ENCODE measurements around the gene ASPSCR1.

The ASPSCR1 gene

DNA sequence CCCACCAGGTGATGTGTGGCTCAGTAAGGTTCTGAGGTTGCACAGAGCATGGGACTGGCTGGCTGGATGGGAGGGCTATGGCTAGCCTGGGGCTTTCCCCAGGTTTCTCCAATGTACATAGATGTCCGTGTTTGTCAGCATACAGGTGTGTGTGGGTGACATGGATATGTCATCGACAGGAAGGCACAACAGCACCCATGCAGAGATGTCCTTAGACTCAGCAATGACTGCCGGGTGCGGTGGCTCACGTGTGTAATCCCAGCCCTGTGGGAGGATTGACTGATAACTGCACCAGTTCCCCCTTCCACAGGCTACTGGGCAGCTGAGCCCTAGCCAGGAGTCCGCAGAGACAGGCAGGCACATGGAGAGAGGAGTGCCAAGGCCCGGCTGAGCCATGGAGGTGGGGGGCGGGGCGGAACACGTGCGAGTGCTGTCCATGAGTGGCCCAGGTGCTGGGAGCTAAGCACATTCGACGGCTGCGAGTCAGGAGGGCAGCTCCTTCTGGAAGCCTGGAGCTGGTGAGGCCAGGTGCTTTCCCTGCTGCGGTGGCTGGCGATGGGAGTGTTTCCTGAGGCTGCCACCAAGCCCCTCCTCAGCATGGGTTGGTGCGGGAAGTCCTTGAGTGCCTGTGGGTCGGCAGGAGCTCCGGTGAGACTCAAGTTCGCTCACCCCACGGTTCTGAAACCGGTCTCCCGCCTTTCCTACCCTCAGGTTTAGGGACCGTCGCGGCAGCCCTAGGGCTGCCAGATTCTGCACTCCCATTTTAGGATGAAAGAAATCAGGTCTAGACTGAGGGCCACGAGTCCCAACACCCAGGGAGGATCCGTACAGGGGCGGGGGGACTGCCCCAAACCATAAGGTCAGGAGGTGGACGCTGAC, 858 bp upstream of the ASPSCR1 start:
- Histone ChIP-seq H2AFZ (ENCODE audit: low read depth, low read length) (peak overlapping the region; percentile 65), H2BK120ac (ENCODE audit: low read depth, low read length) (peak overlapping the region; percentile 54), H3K9ac (ENCODE audit: low read length) (peak overlapping the region; percentile 94), H3K4me1 (ENCODE audit: control insufficient read depth, insufficient read depth, low read depth, low read length) (peaks cover 16% of the 10 kb centered on the region), H4K8ac (ENCODE audit: low read length) (peak overlapping the region; percentile 95), H3K18ac (ENCODE audit: low read depth in 1 of 2, low read length in 2 of 2) (peak overlapping the region; percentile 85 to 95), H3K4me3 (ENCODE audit: insufficient read depth in 1 of 2, low read depth in 1 of 2, low read length in 2 of 2) (peak overlapping the region; percentile 86 to 89), H3K79me1 (replicated peaks; ENCODE audit: low read length, poor library complexity, severe bottlenecking) (peaks cover 25% of the 10 kb centered on the region), H3K4ac (ENCODE audit: low read depth in 1 of 2, low read length in 2 of 2) (peak overlapping the region; percentile 29 to 88), H2BK15ac (ENCODE audit: low read depth, poor library complexity, severe bottlenecking) (peak overlapping the region; percentile 98), H2BK5ac (ENCODE audit: low read depth, low read length, poor library complexity, severe bottlenecking) (no peak overlapping the region), H3K4me2 (ENCODE audit: low read length, poor library complexity, severe bottlenecking) (peak overlapping the region; percentile 52), H3K9me3 (ENCODE audit: control insufficient read depth, low read length) (peaks cover 5% of the 10 kb centered on the region), H2BK12ac (ENCODE audit: low read length in 2 of 2) (peak overlapping the region; percentile 8 to 61), H2AK5ac (ENCODE audit: low read length, severe bottlenecking) (no peak overlapping the region), H3K27me3 (ENCODE audit: control insufficient read depth in 1 of 2, insufficient read depth in 1 of 2, low read length in 2 of 2) (peaks cover 0 to 8% of the 10 kb centered on the region in 2 experiments), H3K14ac (ENCODE audit: low read length in 2 of 2) (peak overlapping the region in 1 of 2 experiments; percentile 72), H3K36me3 (ENCODE audit: control insufficient read depth in 1 of 2, insufficient read depth in 2 of 2, low read depth in 1 of 2, low read length in 2 of 2) (peaks cover 18 to 19% of the 10 kb centered on the region in 2 experiments), H3K23ac (ENCODE audit: low read length in 2 of 2) (no peak overlapping the region), H3K27ac (ENCODE audit: low read length, poor library complexity, severe bottlenecking) (no peak overlapping the region), H4K91ac (ENCODE audit: low read length) (peak overlapping the region; percentile 96)
- DNase-seq, result peak; percentile 18
- WGBS, result 38% methylated on average over 30 of the region's 30 CpGs

DNA sequence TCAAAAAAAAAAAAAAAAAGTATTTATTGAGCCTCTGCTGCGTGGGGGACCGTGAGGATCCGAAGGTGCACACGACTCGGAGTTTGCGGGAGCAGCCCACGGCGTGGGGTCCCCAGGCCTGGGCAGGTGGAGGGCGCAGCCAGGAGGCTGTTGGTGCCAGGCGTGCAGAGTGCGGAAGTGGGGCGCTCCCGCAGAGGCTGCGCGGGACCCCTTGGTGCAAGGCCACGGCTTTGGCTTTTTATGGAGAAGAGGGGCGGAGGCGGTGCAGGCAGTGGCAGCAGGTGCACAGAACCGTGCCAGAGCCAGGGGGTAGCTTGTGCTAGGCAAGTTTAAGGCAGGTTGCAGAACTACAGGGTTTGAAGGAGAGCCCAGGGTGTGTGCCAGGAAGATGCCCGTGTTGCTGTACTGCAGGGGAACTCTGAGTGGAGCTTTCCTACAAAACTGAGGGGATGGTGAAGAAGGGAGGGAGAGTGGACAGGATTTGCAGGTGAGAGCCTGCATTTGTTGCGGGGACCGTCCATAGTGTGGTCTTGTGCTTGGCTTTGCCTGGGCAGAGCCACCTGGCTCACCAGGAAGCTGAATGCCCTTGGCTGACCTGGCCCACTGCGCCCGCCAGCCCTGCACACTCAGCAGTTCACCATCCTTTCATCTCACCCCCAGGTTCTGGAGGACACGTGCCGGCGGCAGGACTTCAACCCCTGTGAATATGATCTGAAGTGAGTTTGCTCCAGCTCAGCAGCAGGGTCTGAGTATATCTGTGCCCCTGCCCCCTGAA, 1.3 kb downstream of the ASPSCR1 start:
- Histone ChIP-seq H3K14ac (ENCODE audit: low read length in 2 of 2) (peak overlapping the region in 1 of 2 experiments; percentile 66), H3K9ac (ENCODE audit: low read length) (peak overlapping the region; percentile 94), H2BK15ac (ENCODE audit: low read depth, poor library complexity, severe bottlenecking) (peak overlapping the region; percentile 34), H2BK12ac (ENCODE audit: low read length in 2 of 2) (peak overlapping the region in 1 of 2 experiments; percentile 90), H3K27me3 (ENCODE audit: control insufficient read depth in 1 of 2, insufficient read depth in 1 of 2, low read length in 2 of 2) (peaks cover 0 to 6% of the 10 kb centered on the region in 2 experiments), H3K4me2 (ENCODE audit: low read length, poor library complexity, severe bottlenecking) (peak overlapping the region; percentile 40), H2AK5ac (ENCODE audit: low read length, severe bottlenecking) (peak overlapping the region; percentile 9), H2AFZ (ENCODE audit: low read depth, low read length) (no peak overlapping the region), H4K91ac (ENCODE audit: low read length) (peak overlapping the region; percentile 53), H3K4ac (ENCODE audit: low read depth in 1 of 2, low read length in 2 of 2) (peak overlapping the region in 1 of 2 experiments; percentile 74), H3K36me3 (ENCODE audit: control insufficient read depth in 1 of 2, insufficient read depth in 2 of 2, low read depth in 1 of 2, low read length in 2 of 2) (peaks cover 21 to 27% of the 10 kb centered on the region in 2 experiments), H2BK5ac (ENCODE audit: low read depth, low read length, poor library complexity, severe bottlenecking) (no peak overlapping the region), H3K4me3 (ENCODE audit: insufficient read depth in 1 of 2, low read depth in 1 of 2, low read length in 2 of 2) (peak overlapping the region; percentile 28 to 89), H3K23ac (ENCODE audit: low read length in 2 of 2) (no peak overlapping the region), H3K27ac (ENCODE audit: low read length, poor library complexity, severe bottlenecking) (no peak overlapping the region), H3K79me1 (replicated peaks; ENCODE audit: low read length, poor library complexity, severe bottlenecking) (peaks cover 27% of the 10 kb centered on the region), H2BK120ac (ENCODE audit: low read depth, low read length) (no peak overlapping the region), H3K18ac (ENCODE audit: low read depth in 1 of 2, low read length in 2 of 2) (peak overlapping the region in 1 of 2 experiments; percentile 83), H3K4me1 (ENCODE audit: control insufficient read depth, insufficient read depth, low read depth, low read length) (peaks cover 16% of the 10 kb centered on the region), H3K9me3 (ENCODE audit: control insufficient read depth, low read length) (peaks cover under 1% of the 10 kb centered on the region), H4K8ac (ENCODE audit: low read length) (peak overlapping the region; percentile 46)
- 96% methylated on average over 23 of the region's 27 CpGs for WGBS
- DNase-seq, result no peak

DNA sequence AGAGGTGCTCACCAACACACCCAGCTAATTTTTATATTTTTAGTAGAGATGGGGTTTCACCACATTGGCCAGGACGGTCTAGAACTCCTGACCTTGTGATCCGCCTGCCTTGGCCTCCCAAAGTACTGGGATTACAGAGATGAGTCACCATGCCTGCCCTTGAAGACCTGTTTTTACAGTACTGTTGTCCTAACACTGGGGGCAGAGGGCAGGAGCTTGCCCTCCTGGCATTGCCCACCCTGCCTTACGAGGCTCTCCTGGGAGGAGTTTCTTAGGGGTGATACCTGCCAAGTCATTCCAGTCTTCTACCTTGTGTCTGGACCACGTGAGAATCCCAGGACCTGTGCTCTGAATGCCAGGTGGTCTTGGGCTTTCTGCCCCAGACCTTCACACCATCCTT, 2.7 kb downstream of the ASPSCR1 start:
- no peak overlapping the region for H3K4me2 ChIP-seq (ENCODE audit: low read length, poor library complexity, severe bottlenecking)
- H3K4me3 ChIP-seq (ENCODE audit: insufficient read depth in 1 of 2, low read depth in 1 of 2, low read length in 2 of 2), result no peak overlapping the region
- H3K36me3 ChIP-seq (ENCODE audit: control insufficient read depth in 1 of 2, insufficient read depth in 2 of 2, low read depth in 1 of 2, low read length in 2 of 2), result peaks cover 32 to 41% of the 10 kb centered on the region in 2 experiments
- H3K4ac ChIP-seq (ENCODE audit: low read depth in 1 of 2, low read length in 2 of 2), result no peak overlapping the region
- H4K91ac ChIP-seq (ENCODE audit: low read length), result no peak overlapping the region
- no peak overlapping the region for H2AFZ ChIP-seq (ENCODE audit: low read depth, low read length)
- DNase-seq, result no peak
- WGBS, result 95% methylated on average over 4 of the region's 4 CpGs
- no peaks in the 10 kb centered on the region for H3K9me3 ChIP-seq (ENCODE audit: control insufficient read depth, low read length)
- H2BK15ac ChIP-seq (ENCODE audit: low read depth, poor library complexity, severe bottlenecking), result no peak overlapping the region
- peaks cover 30% of the 10 kb centered on the region for H3K79me1 ChIP-seq (replicated peaks; ENCODE audit: low read length, poor library complexity, severe bottlenecking)
- peaks cover 20% of the 10 kb centered on the region for H3K4me1 ChIP-seq (ENCODE audit: control insufficient read depth, insufficient read depth, low read depth, low read length)
- no peak overlapping the region for H3K18ac ChIP-seq (ENCODE audit: low read depth in 1 of 2, low read length in 2 of 2)
- no peak overlapping the region for H2BK12ac ChIP-seq (ENCODE audit: low read length in 2 of 2)
- H4K8ac ChIP-seq (ENCODE audit: low read length), result no peak overlapping the region
- no peak overlapping the region for H2AK5ac ChIP-seq (ENCODE audit: low read length, severe bottlenecking)
- H3K27ac ChIP-seq (ENCODE audit: low read length, poor library complexity, severe bottlenecking), result no peak overlapping the region
- H3K27me3 ChIP-seq (ENCODE audit: control insufficient read depth in 1 of 2, insufficient read depth in 1 of 2, low read length in 2 of 2), result peaks cover 0 to 6% of the 10 kb centered on the region in 2 experiments
- H3K14ac ChIP-seq (ENCODE audit: low read length in 2 of 2), result no peak overlapping the region
- no peak overlapping the region for H2BK120ac ChIP-seq (ENCODE audit: low read depth, low read length)
- no peak overlapping the region for H3K23ac ChIP-seq (ENCODE audit: low read length in 2 of 2)
- no peak overlapping the region for H3K9ac ChIP-seq (ENCODE audit: low read length)
- no peak overlapping the region for H2BK5ac ChIP-seq (ENCODE audit: low read depth, low read length, poor library complexity, severe bottlenecking)

All from mesenchymal stem cell (in vitro differentiated cells and primary cell).